ENCODE measurements around the gene NGRN.

GRCh38 chr15:90222547-90222946 is 42.9 kb upstream of the NGRN start:
- TF ChIP-seq CTCF (IDR thresholded peaks at IDR 0.05) (no peak), POLR2A (IDR thresholded peaks at IDR 0.05) (no peak)

All from esophagus squamous epithelium (tissue), 4 donors.